IMR-90 (cell line): ENCODE data around the gene CCDC144A. TPM values are rescaled to one million over a fixed set of nuclear protein-coding genes. Genes with fewer than 3 reads are reported as not detected.
A peak's percentile ranks its signal among the peaks of the same experiment; 100 is the strongest.

Source experiments
- ATAC-seq: fragments of 200-7000 bp; cut with Tn5 transposase; 2 replicates; pipeline ENCODE4 v1.9.1; 2020; ENCODE audit warnings: low read depth, mild to moderate bottlenecking, moderate library complexity
- BruUV-seq: library from RNA; stranded (reverse); fragments of 400-500 nt; replicated peaks from 2 replicates; lab custom pipeline; 2021; lab: Mats Ljungman, UMichigan
- CTCF ChIA-PET: fragments of 300-600 bp; formaldehyde crosslinking; extraction: SDS; loops from one replicate; lab custom pipeline; 2021; ENCODE audit warnings: antibody characterized with exemption; lab: Yijun Ruan, JAX
- POLR2A ChIA-PET: fragments of 300-600 bp; sonication (Branson Sonifier 250); formaldehyde crosslinking; loops from one replicate; lab custom pipeline; 2022; ENCODE audit warnings: antibody characterized with exemption; ENCODE audit not compliant: unreplicated experiment; lab: Charles Lee
- DNase-seq: peaks from one replicate; pipeline ENCODE4 v3.0.0; 2013
- H2AFZ ChIP-seq: replicated peaks from 2 replicates; pipeline ENCODE3; 2013; ENCODE audit warnings: low read length, mild to moderate bottlenecking; ENCODE audit not compliant: poor library complexity
- H2AK5ac ChIP-seq: 2 replicates; pipeline ENCODE4 v1.6.1; 2013; ENCODE audit warnings: low read depth, low read length, inconsistent platforms
- H2AK9ac ChIP-seq: replicated peaks from 2 replicates; pipeline ENCODE3; 2013; ENCODE audit warnings: mild to moderate bottlenecking, low read depth, low read length, moderate library complexity; ENCODE audit not compliant: poor library complexity
- H2BK120ac ChIP-seq: 2 replicates; pipeline ENCODE4 v1.6.1; 2013; ENCODE audit warnings: low read depth, low read length, inconsistent platforms
- H2BK15ac ChIP-seq: 3 replicates; pipeline ENCODE4 v1.6.1; 2013; ENCODE audit warnings: low read depth, low read length, inconsistent platforms
- H2BK20ac ChIP-seq: 2 replicates; pipeline ENCODE4 v1.6.1; 2013; ENCODE audit warnings: low read depth, mild to moderate bottlenecking, inconsistent platforms, low read length, moderate library complexity
- H2BK5ac ChIP-seq: 2 replicates; pipeline ENCODE4 v1.6.1; 2013; ENCODE audit warnings: mild to moderate bottlenecking, low read depth, low read length, inconsistent platforms; ENCODE audit not compliant: poor library complexity, severe bottlenecking
- H3K14ac ChIP-seq: replicated peaks from 2 replicates; pipeline ENCODE4 v1.6.1; 2013; ENCODE audit warnings: low read depth, low read length, inconsistent platforms
- H3K18ac ChIP-seq: 2 replicates; pipeline ENCODE4 v1.6.1; 2013; ENCODE audit warnings: low read depth, low read length, control low read depth
- H3K23ac ChIP-seq: 2 replicates; pipeline ENCODE4 v1.6.1; 2013; ENCODE audit warnings: low read depth, low read length, inconsistent platforms
- H3K27ac ChIP-seq: 2 replicates; pipeline ENCODE4 v1.5.1; 2013; ENCODE audit warnings: mild to moderate bottlenecking, control low read depth, low read length; ENCODE audit not compliant: insufficient read depth
- H3K27me3 ChIP-seq: 2 replicates; pipeline ENCODE4 v1.6.1; 2013; ENCODE audit warnings: low read length; ENCODE audit not compliant: control insufficient read depth, insufficient read depth
- H3K36me3 ChIP-seq: 2 replicates; pipeline ENCODE4 v1.6.1; 2013; ENCODE audit warnings: low read length, mixed read lengths; ENCODE audit not compliant: control insufficient read depth, insufficient read depth
- H3K4ac ChIP-seq: 2 replicates; pipeline ENCODE4 v1.6.1; 2013; ENCODE audit warnings: low read depth, low read length, inconsistent platforms
- H3K4me1 ChIP-seq: 2 replicates; pipeline ENCODE4 v1.6.1; 2013; ENCODE audit warnings: low read length, mixed read lengths; ENCODE audit not compliant: control insufficient read depth, insufficient read depth
- H3K4me2 ChIP-seq: 2 replicates; pipeline ENCODE4 v1.6.1; 2013; ENCODE audit warnings: low read depth, mild to moderate bottlenecking, control low read depth, low read length, moderate library complexity
- H3K4me3 ChIP-seq: 2 replicates; pipeline ENCODE4 v1.5.1; 2013; ENCODE audit warnings: low read depth, mild to moderate bottlenecking, control low read depth, low read length, moderate library complexity; ENCODE audit not compliant: insufficient read depth
- H3K56ac ChIP-seq: 2 replicates; pipeline ENCODE4 v1.6.1; 2013; ENCODE audit warnings: low read length, inconsistent platforms; ENCODE audit not compliant: insufficient read depth; ENCODE audit errors: extremely low read depth
- H3K79me1 ChIP-seq, 2 experiments: 2 replicates each; pipeline ENCODE4 v1.6.1; 2013; ENCODE audit warnings: low read length in 2 of 2, inconsistent platforms in 1 of 2, low read depth in 1 of 2
- H3K9ac ChIP-seq: 2 replicates; pipeline ENCODE4 v1.6.1; 2013; ENCODE audit warnings: low read depth, low read length, control low read depth
- H3K9me1 ChIP-seq: 2 replicates; pipeline ENCODE4 v1.6.1; 2013; ENCODE audit warnings: low read length, inconsistent platforms; ENCODE audit not compliant: insufficient read depth
- H3K9me3 ChIP-seq: 2 replicates; pipeline ENCODE4 v1.6.1; 2013; ENCODE audit warnings: low read length; ENCODE audit not compliant: control insufficient read depth, insufficient read depth
- H4K20me1 ChIP-seq: 2 replicates; pipeline ENCODE4 v1.6.1; 2013; ENCODE audit warnings: low read length, inconsistent platforms; ENCODE audit not compliant: insufficient read depth
- H4K5ac ChIP-seq: 2 replicates; pipeline ENCODE4 v1.6.1; 2013; ENCODE audit warnings: mild to moderate bottlenecking, low read depth, low read length, control low read depth
- H4K8ac ChIP-seq, 2 experiments: 2 replicates each; pipeline ENCODE4 v1.6.1; 2013; ENCODE audit warnings: low read depth in 2 of 2, low read length in 2 of 2, control low read depth in 1 of 2, inconsistent platforms in 1 of 2
- H4K91ac ChIP-seq: 2 replicates; pipeline ENCODE4 v1.6.1; 2013; ENCODE audit warnings: low read depth, low read length, inconsistent platforms; ENCODE audit not compliant: insufficient read depth
- CTCF ChIP-seq: conservative IDR thresholded peaks from 2 replicates; pipeline ENCODE4 v1.5.1; 2012; ENCODE audit warnings: mild to moderate bottlenecking, low read depth, low read length, improper control_type of control experiment
- MAFK ChIP-seq: IDR thresholded peaks from 2 replicates; pipeline ENCODE4 v1.6.1; 2012; ENCODE audit warnings: low read depth, low read length, improper control_type of control experiment
- NFE2L2 ChIP-seq: fragments of 150-350 bp; IDR thresholded peaks from 2 replicates; pipeline ENCODE4 v1.6.1; 2016; ENCODE audit warnings: low read depth, mild to moderate bottlenecking, low read length
- POLR2A ChIP-seq: IDR thresholded peaks from 2 replicates; pipeline ENCODE4 v1.6.1; 2012; ENCODE audit warnings: mild to moderate bottlenecking, low read depth, low read length
- RFX5 ChIP-seq: IDR thresholded peaks from 2 replicates; pipeline ENCODE4 v1.8.0; 2012; ENCODE audit warnings: low read depth, mild to moderate bottlenecking, low read length, moderate library complexity
- SMC3 ChIP-seq: fragments of 150-350 bp; IDR thresholded peaks from 2 replicates; pipeline ENCODE4 v1.6.1; 2016; ENCODE audit warnings: low read depth, mild to moderate bottlenecking, antibody characterized with exemption, low read length, moderate library complexity
- WGBS, 2 experiments: methylation state at CpG; one replicate each; pipeline versions ENCODE4 v1.1.5 to v1.1.7; 2013; ENCODE audit warnings: missing lambda C conversion rate in 2 of 2; ENCODE audit not compliant: insufficient read length in 1 of 2; ENCODE audit errors: extremely low coverage in 2 of 2; 5-methylcytosine and 5-hydroxymethylcytosine counted together
- dilution Hi-C: fragments of 300-500 bp; cut with HindIII; formaldehyde crosslinking; loops from one replicate; pipeline ENCODE4 v1.14.3; 2018; ENCODE audit warnings: low sequenced_read_pairs; ENCODE audit not compliant: unreplicated experiment
- in situ Hi-C: fragments of 300-500 bp; cut with MboI; formaldehyde crosslinking; loops from 3 replicates; pipeline ENCODE4 v1.14.3; 2019; ENCODE audit warnings: low sequenced_read_pairs, inconsistent platforms, mixed read lengths
- intact Hi-C: fragments of 100-400 bp; cut with micrococcal nuclease; formaldehyde crosslinking; loops from 2 replicates; pipeline ENCODE4 v1.10.0; 2022
- polyA plus RNA-seq, 3 experiments: library from polyadenylated mRNA; depleted of rRNA; stranded (reverse); fragments of >200 nt; gene quantifications; 2 replicates each; pipeline ENCODE4 v1.2.3, GENCODE V29; 2012; ENCODE audit warnings: low replicate concordance in 1 of 3
- total RNA-seq: library from RNA; depleted of rRNA; stranded (reverse); fragments of >200 nt; gene quantifications from 2 replicates; pipeline ENCODE4 v1.2.3, GENCODE V29; 2012
- TF ChIP-seq, protein P1 (sequence below): fragments of 150-350 bp; IDR thresholded peaks from 2 replicates; pipeline ENCODE4 v1.6.1; 2017; ENCODE audit warnings: mild to moderate bottlenecking, antibody characterized with exemption, low read length, low read depth

CCDC144A gene
- total and polyA plus RNA-seq, 2 of the 4 experiments (the other 2 are of a cell fraction): 0.51 to 1.4 TPM

- Histone ChIP-seq H2BK20ac (no peak overlapping the region), H3K36me3 (peaks cover 2% of the 10 kb centered on the region; the same call in 1 of the 2 replicates), H2BK5ac (no peak overlapping the region), H3K56ac (no peak overlapping the region), H4K20me1 (no peaks in the 10 kb centered on the region), H2AFZ (no peak overlapping the region), H3K9me3 (no peaks in the 10 kb centered on the region), H3K18ac (no peak overlapping the region), H3K4me1 (0 out of 2 replicates have a peak, but pooled peaks cover 2% of the 10 kb centered on the region), H3K9me1 (peaks cover 3% of the 10 kb centered on the region), H3K14ac (no peak overlapping the region), H4K8ac (no peak overlapping the region; a peak in 1 of 4 replicates), H3K23ac (no peak overlapping the region), H3K4ac (no peak overlapping the region), H3K4me2 (peak overlapping the region; percentile 98), H3K4me3 (no peak overlapping the region), H2BK120ac (no peak overlapping the region), H2AK5ac (no peak overlapping the region), H4K91ac (no peak overlapping the region), H3K9ac (0 out of 2 replicates have a peak overlapping the region, but pooled peaks have one; percentile 87), H3K27ac (no peak overlapping the region), H2AK9ac (no peak overlapping the region), H2BK15ac (no peak overlapping the region), H3K79me1 (peaks cover 6 to 7% of the 10 kb centered on the region in 2 experiments; a peak in 2 of 4 replicates), H3K27me3 (no peaks in the 10 kb centered on the region), H4K5ac (no peak overlapping the region)
- no CpG with 5 or more reads among the region's 4 CpGs for WGBS, 2 experiments
- in situ Hi-C loops: no loop called here
- DNase-seq (no peak), ATAC-seq (no peak)
- CTCF ChIA-PET: no interaction called here
- no TSS peak for BruUV-seq
- TF ChIP-seq CTCF: no peak
- no peak for TF ChIP-seq NFE2L2
- TF ChIP-seq POLR2A: no peak
- no peak for TF ChIP-seq RFX5
- TF ChIP-seq, protein P1, sequence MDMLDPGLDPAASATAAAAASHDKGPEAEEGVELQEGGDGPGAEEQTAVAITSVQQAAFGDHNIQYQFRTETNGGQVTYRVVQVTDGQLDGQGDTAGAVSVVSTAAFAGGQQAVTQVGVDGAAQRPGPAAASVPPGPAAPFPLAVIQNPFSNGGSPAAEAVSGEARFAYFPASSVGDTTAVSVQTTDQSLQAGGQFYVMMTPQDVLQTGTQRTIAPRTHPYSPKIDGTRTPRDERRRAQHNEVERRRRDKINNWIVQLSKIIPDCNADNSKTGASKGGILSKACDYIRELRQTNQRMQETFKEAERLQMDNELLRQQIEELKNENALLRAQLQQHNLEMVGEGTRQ: no peak
- TF ChIP-seq SMC3: no peak
- TF ChIP-seq MAFK: peak; percentile 92
- dilution Hi-C loops: no loop called here
- intact Hi-C loops: no loop called here
- POLR2A ChIA-PET: no interaction called here
Measured at GRCh38 chr17:16652252-16652651, 37.8 kb upstream of the CCDC144A start.
